ENCODE measurements around the gene VEPH1.
A peak's percentile ranks its signal among the peaks of the same experiment; 100 is the strongest.

Gene VEPH1

DNA sequence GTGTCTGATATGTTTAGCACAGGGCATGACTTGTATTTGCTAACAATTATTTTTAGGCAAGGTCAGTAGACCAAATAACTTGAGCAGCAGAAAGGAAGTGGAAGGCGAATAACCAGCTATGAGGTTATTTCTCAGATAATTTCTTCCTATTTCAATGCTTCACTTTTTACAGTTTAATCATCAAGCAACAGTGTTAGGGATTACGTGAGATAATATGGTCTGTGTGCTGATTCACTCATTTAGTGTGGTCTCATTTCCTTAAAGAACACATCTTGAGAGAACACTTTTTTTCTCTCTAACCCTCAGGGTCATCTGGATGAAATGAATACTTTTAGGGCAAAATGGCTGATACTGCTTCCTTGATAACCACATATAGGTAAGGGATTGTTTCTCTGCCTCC is 217.2 kb downstream of the VEPH1 start:
- DNase-seq (ENCODE audit: low read depth in 2 of 2), result peak in 1 of 2 donors; percentile 40
- H3K4me3 ChIP-seq (replicated peaks in 1 of 2; ENCODE audit: low read depth in 2 of 2, low read length in 2 of 2), result no peak overlapping the region
- TF ChIP-seq CTCF (IDR thresholded peaks at IDR 0.05; ENCODE audit: low read depth, low read length), result no peak

DNA sequence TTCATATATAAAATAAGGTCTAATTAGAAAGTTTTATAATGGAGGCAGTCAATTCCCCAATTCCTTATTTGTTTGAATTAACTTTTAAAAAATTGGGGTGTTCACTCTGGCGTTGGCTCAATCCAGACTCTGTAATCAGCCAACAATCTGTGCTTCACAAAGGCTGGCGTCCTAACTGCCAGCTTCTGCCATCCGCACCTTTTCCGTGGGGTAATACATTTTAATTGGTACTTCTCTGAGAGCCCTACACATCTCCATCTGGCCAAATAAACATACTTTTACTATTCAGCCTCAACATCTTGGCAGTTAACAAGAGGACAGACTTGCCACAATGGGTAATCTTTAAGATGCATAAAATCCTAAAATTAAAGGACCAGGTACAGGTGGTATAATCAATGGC is 218.1 kb downstream of the VEPH1 start:
- H3K4me3 ChIP-seq (replicated peaks in 1 of 2; ENCODE audit: low read depth in 2 of 2, low read length in 2 of 2), result no peak overlapping the region
- no peak for DNase-seq (ENCODE audit: low read depth in 2 of 2)
- no peak for TF ChIP-seq CTCF (IDR thresholded peaks at IDR 0.05; ENCODE audit: low read depth, low read length)

GRCh38 chr3:157284688-157285087 is 218.5 kb downstream of the VEPH1 start:
- H3K4me3 ChIP-seq (replicated peaks in 1 of 2; ENCODE audit: low read depth in 2 of 2, low read length in 2 of 2), result no peak overlapping the region
- DNase-seq (ENCODE audit: low read depth in 2 of 2), result no peak
- TF ChIP-seq CTCF (IDR thresholded peaks at IDR 0.05; ENCODE audit: low read depth, low read length), result no peak

DNA sequence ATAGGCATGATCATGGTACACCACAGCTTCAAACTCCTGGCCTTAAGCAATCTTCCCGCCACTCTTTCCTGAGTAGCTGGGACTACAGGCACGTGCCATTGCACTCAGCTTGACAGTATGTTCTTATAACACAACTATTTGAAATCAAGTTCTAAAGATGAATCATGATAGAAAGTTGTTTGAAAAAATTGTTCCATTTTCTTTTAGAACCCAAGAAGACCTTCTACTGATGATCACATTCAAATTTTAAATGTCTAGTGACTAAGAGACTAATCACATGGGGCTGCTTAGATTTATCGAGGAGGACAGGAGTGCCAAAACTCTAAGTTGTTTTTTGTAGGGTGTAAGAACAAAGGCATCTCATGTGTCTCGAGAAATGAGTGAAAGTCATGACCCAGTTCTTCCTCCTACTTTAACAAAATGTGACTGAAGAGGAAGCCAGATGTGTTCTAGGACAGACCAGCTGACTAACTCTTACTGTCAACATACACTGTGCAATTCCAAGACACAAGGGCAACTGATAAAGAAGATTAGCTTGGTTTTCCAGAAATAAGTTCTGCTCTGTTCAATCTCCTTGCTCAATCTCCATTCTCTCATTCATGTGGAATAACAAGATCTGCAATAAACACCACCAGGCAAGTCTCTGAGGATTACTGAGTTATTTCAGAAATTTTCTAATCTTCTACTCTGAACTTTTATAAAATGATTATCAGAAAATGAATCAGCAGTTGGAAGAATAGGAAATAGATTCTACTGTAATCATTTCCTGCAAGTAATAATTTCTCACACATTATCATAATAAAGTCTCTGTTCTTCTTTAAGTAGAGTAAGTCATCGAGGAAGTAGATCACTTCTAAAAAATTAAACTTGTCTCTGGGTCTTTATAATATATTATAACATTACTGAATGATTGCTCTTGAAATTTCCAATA is 220.7 kb downstream of the VEPH1 start:
- no peak overlapping the region for H3K4me3 ChIP-seq (replicated peaks in 1 of 2; ENCODE audit: low read depth in 2 of 2, low read length in 2 of 2)
- no peak for TF ChIP-seq CTCF (IDR thresholded peaks at IDR 0.05; ENCODE audit: low read depth, low read length)
- peak; percentile 95 to 99 for DNase-seq (ENCODE audit: low read depth in 2 of 2)

DNA sequence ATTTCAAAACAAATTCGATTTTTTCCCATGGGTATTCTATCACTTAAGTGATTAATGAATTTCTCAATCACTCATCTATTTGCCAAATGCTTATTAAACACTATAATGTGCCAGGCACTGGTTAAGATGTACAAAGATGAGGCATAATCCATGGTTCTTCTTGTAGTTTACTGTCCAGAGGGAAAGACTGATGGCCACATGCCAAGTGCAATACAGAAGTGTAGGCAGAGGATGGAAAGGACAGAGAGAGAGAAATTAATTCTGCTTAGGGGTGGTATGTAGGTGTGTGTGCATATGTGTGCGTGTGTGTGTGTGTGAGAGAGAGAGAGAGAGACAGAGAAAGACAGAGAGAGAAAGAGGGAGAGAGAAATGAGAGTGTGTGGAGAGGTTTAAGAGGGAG is 222.4 kb downstream of the VEPH1 start:
- no peak for TF ChIP-seq CTCF (IDR thresholded peaks at IDR 0.05; ENCODE audit: low read depth, low read length)
- DNase-seq (ENCODE audit: low read depth in 2 of 2), result peak; percentile 46 to 51

GRCh38 chr3:157280354-157280753 is 222.9 kb downstream of the VEPH1 start:
- no peak overlapping the region for H3K4me3 ChIP-seq (replicated peaks in 1 of 2; ENCODE audit: low read depth in 2 of 2, low read length in 2 of 2)
- no peak for TF ChIP-seq CTCF (IDR thresholded peaks at IDR 0.05; ENCODE audit: low read depth, low read length)
- DNase-seq (ENCODE audit: low read depth in 2 of 2), result no peak

More for the DNA sequence above, 222.4 kb downstream of the VEPH1 start:
- H3K4me3 ChIP-seq (replicated peaks in 1 of 2; ENCODE audit: low read depth in 2 of 2, low read length in 2 of 2), result no peak overlapping the region
